ENCODE results near the gene PLEKHG7.
"Not testable (repeated sequence)": the region's sequence is repeated elsewhere in the genome, so short reads cannot be mapped to it uniquely, and the experiment has no call there.

PLEKHG7 gene

GRCh38 chr12:92702754-92703679 is at the start of gene PLEKHG7:
Gene PLEKHG7 (plus strand): TSS chr12:92702989. CDS start chr12:92706632, 3,643 bp downstream.
- DNase-seq (ENCODE audit: low spot score) = no peak

GRCh38 chr12:92654256-92654655 is 48.5 kb upstream of the PLEKHG7 start:
- not testable (repeated sequence) for DNase-seq (ENCODE audit: low spot score)

DNA sequence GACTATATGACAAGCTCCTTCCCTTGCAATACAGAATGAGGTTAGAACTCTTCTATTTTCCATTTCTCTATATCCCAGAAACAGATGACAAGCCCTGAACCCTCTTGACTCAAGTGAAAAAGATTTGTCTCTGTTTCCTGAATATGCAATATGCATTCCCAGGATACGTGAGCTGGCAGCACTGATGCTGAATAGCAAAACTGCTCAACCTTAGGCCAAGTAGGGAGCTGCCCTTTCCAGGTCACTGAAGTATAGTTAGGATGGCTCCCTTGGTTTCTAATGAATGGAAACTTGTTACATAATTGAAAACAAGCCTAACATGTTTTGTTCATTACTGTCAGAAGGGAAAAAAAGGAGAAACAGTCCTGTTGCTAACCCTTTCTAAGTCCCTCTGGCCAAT is 47.9 kb upstream of the PLEKHG7 start:
- no peak for DNase-seq (ENCODE audit: low spot score)

- DNase-seq (ENCODE audit: low spot score) = no peak
Observed at GRCh38 chr12:92656911-92657310, 45.9 kb upstream of the PLEKHG7 start.

DNA sequence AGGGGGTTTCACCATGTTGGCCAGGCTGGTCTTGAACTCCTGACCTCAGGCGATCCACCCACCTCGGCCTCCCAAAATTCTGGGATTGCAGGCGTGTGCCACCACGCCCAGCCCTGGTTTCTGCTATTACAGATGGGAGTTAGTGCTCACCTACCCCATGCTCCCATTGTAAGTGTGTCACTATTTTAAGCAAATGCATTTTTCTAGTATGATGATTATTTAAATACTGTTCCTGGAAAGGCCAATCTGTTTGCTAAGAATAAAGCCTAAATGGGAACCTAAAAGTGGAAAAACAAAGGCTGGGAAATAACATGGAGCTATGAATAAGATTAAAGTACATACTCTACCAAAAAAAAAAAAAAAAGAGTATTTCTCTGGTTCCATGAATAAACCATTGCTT is 45.0 kb upstream of the PLEKHG7 start:
- DNase-seq (ENCODE audit: low spot score) = no peak

DNA sequence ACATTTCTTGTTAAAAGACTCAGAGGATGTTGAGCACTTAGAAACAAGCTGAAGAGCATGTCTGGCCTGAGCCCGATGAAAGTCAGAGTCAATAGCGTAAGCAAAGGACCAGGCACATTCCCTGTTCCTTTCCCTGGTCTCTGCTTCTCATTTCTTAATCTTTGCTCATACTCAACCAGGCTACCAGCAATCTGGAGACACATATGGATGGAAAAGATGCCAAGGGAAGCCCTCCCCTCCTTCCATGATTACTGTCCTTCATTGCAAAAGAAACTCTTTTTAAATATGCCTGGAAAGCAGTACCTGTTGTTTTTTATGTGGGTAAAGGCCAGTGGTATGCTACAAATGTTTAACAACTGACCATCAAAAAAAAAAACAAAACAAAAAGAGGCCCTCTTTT is 44.2 kb upstream of the PLEKHG7 start:
- DNase-seq (ENCODE audit: low spot score) = no peak

DNA sequence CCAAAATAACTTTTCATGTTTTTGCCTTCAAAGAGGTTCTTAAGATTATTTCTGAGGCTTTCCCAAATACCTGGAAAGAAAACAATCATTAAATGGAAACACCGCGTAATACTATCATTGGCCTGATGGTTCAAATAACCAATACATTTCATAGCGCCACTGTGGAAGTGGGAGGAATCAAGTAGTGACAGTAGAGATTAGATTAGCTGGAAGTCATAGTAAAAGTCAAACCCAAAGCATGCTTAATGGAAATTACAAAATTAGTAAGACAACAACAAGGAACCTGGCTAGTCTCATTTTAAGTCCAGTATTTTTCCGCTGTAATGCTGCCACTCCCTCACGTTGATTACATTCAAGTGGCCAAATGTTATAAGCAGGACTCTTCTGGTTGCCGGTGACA is 41.5 kb upstream of the PLEKHG7 start:
- no peak for DNase-seq (ENCODE audit: low spot score)

- no peak for DNase-seq (ENCODE audit: low spot score)
Observed at GRCh38 chr12:92665496-92665895, 37.3 kb upstream of the PLEKHG7 start.

GRCh38 chr12:92668739-92669138 is 34.0 kb upstream of the PLEKHG7 start:
- no peak for DNase-seq (ENCODE audit: low spot score)

DNA sequence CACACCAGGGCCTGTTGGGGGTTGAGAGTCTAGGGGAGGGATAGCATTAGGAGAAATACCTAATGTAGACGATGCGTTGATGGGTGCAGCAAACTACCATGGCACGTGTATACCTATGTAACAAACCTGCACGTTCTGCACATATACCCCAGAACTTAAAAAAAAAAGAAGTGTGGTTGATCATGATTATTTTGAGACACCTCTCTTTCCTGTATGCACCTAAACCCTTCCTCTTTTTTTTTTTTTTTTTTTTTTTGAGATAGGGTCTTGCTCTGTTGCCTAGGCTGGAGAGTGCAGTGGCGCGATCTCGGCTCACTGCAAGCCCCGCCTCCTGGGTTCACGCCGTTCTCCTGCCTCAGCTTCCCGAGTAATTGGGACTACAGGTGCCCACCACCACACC is 31.3 kb upstream of the PLEKHG7 start:
- DNase-seq (ENCODE audit: low spot score) = not testable (repeated sequence)

DNA sequence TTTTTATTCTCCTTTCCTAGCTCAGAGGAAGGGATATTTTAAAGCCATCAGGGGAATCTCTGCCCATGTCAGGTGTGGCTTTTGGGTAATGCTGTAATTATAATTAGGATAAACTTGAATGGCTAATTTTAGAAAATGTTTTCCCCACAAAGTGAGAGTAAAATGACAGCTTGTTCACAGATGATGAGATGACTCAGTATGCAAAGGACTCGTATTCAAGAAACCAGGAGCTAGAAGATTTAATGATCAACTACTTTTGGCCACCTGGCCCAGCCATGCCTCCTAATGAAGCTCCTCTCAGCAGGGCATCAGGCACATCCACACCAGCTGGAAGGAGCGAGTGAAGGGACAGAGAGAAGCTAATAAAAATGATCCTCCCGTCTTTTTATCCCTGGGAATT is 29.0 kb upstream of the PLEKHG7 start:
- DNase-seq (ENCODE audit: low spot score) = no peak

DNA sequence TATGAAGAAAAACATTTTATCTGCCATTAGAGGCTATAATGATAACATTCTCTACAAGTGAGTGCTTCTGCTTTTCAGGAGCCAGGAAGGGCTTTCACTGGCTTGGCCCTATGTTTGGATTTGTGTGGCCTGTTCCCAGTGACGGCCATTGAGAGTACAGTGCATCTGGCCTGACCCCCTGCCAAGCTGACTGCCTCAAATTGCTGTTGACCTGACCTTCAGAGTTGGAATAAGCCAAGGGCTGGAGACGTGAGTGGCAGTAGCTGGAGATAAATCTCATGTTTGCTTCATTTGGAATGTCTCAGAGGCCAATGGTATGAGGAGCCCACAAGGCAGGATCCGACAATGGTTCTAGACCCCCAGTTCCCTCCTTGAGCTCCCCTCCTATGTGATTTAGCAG is 28.3 kb upstream of the PLEKHG7 start:
- DNase-seq (ENCODE audit: low spot score) = no peak

GRCh38 chr12:92675092-92675865 is 27.5 kb upstream of the PLEKHG7 start:
- DNase-seq (ENCODE audit: low spot score) = no peak

DNA sequence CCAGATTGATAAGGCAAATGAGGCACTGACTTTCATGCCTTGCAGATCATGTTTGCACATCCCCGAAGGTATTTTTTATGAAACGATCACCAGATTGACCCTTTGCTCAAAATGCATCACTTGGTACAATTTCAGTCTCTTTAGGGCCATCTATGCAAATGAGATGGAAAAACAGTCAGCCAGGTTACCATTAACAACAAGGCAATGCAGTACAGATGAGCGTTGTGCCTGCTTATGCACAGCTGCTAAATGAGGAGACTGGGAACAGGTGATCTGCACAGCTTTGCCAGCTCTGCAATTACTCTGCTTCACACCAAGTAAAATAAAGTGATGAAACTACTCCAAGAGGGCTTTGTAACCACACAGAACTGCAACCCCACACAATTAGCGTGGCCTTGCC is 26.1 kb upstream of the PLEKHG7 start:
- DNase-seq (ENCODE audit: low spot score) = no peak

DNA sequence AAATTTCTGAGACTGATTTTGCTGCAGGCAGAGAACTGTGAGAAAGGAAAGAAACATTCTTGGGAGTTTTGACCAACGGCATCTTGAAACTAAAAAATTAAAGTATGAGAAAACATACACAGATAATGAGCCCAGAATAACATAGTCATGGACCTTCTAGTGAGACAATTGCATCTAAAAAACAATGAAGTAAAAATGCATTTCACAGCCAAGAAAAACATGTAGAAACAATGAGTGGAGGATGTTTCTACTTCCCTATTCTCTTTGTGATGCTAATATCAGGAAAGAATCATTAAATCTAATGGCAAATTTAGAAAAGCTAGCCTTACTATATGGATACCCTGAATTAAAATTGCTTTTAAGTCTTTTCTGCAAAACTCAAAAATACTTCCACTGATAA is 12.2 kb upstream of the PLEKHG7 start:
- DNase-seq (ENCODE audit: low spot score) = no peak

DNA sequence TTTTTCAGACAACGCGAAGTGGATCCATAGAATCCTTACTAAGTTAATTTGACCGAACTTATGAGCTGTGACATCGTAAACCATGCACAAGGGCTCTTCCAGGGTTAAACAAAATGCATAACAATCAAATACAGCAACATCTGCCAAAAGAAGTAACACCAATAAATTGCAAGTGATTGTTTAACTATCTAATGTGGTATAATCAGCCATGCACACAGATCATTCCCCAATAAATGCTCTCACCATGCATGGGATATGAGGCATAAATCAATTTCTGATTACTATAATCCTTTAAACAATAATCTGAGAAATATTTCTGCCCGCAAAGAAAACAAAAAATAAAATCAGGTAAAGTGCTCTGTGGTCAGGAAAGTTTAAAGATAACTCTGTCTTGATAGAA is 7.7 kb upstream of the PLEKHG7 start:
- DNase-seq (ENCODE audit: low spot score) = no peak

GRCh38 chr12:92695577-92695976 is 7.2 kb upstream of the PLEKHG7 start:
- no peak for DNase-seq (ENCODE audit: low spot score)

DNA sequence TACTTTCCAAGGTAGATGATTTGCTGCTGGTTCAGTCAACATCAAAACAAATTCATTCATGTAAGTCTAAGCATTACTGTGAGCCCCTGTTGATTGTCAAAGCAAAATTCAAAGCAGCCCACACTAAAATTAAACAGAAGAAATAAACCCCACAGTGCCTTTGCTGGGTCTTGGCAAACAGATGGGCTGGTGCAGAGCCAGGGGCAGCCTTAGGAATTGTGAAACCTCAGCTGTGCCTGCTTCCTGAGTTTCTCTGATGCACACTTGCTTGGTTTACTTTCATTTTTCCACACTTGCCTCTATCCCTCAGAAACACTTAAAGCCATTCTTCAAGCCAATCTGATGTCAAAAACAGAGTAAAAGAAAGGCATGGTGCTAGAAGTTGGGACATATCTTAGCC is 6.6 kb upstream of the PLEKHG7 start:
- no peak for DNase-seq (ENCODE audit: low spot score)

DNA sequence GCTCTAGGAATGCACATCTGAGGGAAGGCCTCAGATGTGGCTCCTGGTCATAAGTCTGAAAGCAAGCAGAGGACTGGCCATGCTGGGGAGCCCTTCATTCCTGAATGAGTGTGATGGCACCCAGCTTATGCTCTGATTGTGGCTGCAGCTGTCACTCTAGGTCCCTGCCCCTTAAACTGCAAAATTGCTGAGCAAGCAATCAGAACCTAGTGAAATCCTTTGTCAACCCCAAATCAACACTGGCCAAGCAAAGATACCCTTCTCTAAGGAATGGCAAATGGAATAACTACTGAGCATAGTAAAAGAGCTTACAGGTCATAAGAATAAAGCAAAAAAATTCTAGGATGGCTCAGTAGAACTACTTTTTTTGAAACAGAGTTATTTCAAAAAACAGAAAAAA is 4.3 kb upstream of the PLEKHG7 start:
- DNase-seq (ENCODE audit: low spot score) = no peak

DNA sequence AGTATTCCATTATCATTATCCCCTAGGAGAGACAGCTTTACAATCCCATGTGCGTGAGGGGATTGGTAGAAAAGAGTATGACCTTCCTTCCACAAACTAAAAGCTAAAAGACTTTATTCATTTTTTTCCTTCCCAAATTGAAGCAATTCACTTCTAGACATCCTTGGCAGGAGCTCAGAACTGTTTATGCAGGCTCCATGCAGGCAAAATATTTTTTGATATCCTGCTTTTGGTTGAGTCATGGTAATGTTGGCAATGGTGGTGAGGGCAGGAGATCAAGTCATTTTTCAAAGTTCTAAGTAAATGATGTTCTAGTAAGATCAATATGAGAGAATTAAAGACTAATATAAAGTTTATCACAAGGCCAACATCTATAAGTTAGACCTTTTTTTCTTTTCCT is 1.3 kb upstream of the PLEKHG7 start:
- no peak for DNase-seq (ENCODE audit: low spot score)

DNA sequence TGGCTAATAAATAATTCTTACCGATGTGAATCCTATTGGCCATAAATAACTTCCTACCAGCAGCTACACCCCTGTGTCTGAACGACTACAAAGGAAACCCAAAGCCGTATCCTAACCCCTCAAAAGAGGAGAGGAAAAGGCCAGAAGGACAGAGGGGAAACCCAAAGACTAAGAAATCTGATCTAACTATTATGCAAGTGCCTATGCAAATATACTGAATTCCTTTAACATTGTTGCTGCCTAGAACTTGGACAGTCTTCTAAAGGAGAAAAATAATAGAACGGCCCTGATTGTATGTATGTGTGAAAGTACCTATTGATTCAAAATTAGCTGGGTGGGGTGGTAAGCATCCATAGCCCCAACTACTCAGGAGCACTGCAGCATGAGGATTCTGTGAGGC is 997 bp downstream of the PLEKHG7 start:
- DNase-seq (ENCODE audit: low spot score) = no peak

DNA sequence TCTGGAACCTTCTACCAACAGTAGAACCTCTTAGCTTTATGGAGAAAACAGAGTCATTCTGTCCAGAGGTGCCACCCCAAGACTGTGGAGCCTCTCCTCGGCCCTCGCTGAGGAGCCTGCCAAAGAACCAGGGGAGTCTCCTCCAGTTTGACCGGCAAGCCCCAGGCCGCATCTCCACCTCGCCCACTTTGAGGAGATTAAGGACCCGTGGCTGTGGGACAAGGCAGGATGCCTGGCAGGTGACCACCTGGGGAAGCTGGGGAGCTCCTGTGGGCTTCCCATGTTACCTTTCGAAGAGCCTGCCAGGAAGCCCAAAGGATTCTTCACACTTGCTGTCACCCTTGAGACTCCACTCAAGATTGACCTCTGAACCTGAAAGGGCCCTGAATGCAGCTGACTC is 3.8 kb downstream of the PLEKHG7 start:
- no peak for DNase-seq (ENCODE audit: low spot score)

- DNase-seq (ENCODE audit: low spot score) = no peak
Observed at GRCh38 chr12:92707926-92708325, 5.1 kb downstream of the PLEKHG7 start.
